ENCODE results near the gene GPM6B. TPM values are rescaled to one million over a fixed set of nuclear protein-coding genes. Genes with fewer than 3 reads are reported as not detected.

The GPM6B gene
- total RNA-seq, 4 donors from 2014 or later = 3.7 to 9.7 (median 8.3) TPM

GRCh38 chrX:13798184-13798583 is 18.7 kb downstream of the GPM6B start:
- TF ChIP-seq, protein P1, sequence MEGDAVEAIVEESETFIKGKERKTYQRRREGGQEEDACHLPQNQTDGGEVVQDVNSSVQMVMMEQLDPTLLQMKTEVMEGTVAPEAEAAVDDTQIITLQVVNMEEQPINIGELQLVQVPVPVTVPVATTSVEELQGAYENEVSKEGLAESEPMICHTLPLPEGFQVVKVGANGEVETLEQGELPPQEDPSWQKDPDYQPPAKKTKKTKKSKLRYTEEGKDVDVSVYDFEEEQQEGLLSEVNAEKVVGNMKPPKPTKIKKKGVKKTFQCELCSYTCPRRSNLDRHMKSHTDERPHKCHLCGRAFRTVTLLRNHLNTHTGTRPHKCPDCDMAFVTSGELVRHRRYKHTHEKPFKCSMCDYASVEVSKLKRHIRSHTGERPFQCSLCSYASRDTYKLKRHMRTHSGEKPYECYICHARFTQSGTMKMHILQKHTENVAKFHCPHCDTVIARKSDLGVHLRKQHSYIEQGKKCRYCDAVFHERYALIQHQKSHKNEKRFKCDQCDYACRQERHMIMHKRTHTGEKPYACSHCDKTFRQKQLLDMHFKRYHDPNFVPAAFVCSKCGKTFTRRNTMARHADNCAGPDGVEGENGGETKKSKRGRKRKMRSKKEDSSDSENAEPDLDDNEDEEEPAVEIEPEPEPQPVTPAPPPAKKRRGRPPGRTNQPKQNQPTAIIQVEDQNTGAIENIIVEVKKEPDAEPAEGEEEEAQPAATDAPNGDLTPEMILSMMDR (IDR thresholded peaks at IDR 0.05; ENCODE audit: low read depth) = no peak

DNA sequence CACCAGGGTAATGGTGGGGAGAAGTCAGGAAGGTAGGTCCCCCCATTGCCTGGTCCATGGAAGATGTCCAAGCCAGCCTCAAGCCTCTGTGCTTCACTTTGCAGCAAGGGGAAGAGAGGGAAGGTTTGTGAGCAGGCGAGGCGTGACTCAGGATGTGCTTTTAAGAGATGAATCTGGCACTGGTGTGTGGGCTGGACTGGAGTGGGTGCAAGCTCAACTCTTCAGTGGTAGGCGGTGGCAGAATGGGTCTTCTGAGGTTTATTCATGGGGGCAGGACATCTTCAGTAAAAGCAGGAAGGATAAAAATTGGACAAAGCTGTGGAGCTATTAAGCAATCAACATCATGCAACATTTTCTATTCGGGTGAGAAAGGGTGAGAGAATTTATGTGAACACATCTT is 19.4 kb downstream of the GPM6B start:
- TF ChIP-seq, protein P1 (IDR thresholded peaks at IDR 0.05; ENCODE audit: low read depth) = no peak

- TF ChIP-seq, protein P1 (IDR thresholded peaks at IDR 0.05; ENCODE audit: low read depth) = no peak
These were observed 22.5 kb downstream of the GPM6B start for GRCh38 chrX:13794417-13794816.

- TF ChIP-seq, protein P1 (IDR thresholded peaks at IDR 0.05; ENCODE audit: low read depth) = no peak
These were observed 23.0 kb downstream of the GPM6B start for GRCh38 chrX:13793897-13794296.

GRCh38 chrX:13791559-13791958 is 25.3 kb downstream of the GPM6B start:
- TF ChIP-seq, protein P1 (IDR thresholded peaks at IDR 0.05; ENCODE audit: low read depth) = no peak

GRCh38 chrX:13791145-13791544 is 25.7 kb downstream of the GPM6B start:
- TF ChIP-seq, protein P1 (IDR thresholded peaks at IDR 0.05; ENCODE audit: low read depth) = no peak

- TF ChIP-seq, protein P1 (IDR thresholded peaks at IDR 0.05; ENCODE audit: low read depth) = no peak
These were observed 26.4 kb downstream of the GPM6B start for GRCh38 chrX:13790206-13791131.

Data from subcutaneous adipose tissue (tissue), 4 donors.